ENCODE results near the gene SCN4A.
"Not testable (repeated sequence)": the region's sequence is repeated elsewhere in the genome, so short reads cannot be mapped to it uniquely, and the experiment has no call there.

Gene SCN4A

GRCh38 chr17:63939401-63939800 is 33.3 kb downstream of the SCN4A start:
- H3K4me3 ChIP-seq (ENCODE audit: low read depth, low read length) = no peak overlapping the region

- no peak overlapping the region for H3K4me3 ChIP-seq (ENCODE audit: low read depth, low read length)
Measured at GRCh38 chr17:63937920-63938319, 34.8 kb downstream of the SCN4A start.

- H3K4me3 ChIP-seq (ENCODE audit: low read depth, low read length) = no peak overlapping the region
Measured at GRCh38 chr17:63937319-63937718, 35.4 kb downstream of the SCN4A start.

- no peak overlapping the region for H3K4me3 ChIP-seq (ENCODE audit: low read depth, low read length)
Measured at GRCh38 chr17:63934183-63935112, 38.3 kb downstream of the SCN4A start.

- H3K4me3 ChIP-seq (ENCODE audit: low read depth, low read length) = no peak overlapping the region
Measured at GRCh38 chr17:63933598-63933997, 39.1 kb downstream of the SCN4A start.

GRCh38 chr17:63932721-63933120 is 40.0 kb downstream of the SCN4A start:
- H3K4me3 ChIP-seq (ENCODE audit: low read depth, low read length) = no peak overlapping the region

GRCh38 chr17:63931981-63932561 is 40.6 kb downstream of the SCN4A start, which contains the start of gene CD79B:
CD79B (minus strand) TSS chr17:63932331; CDS start chr17:63932261, 70 bp downstream.
- no peak within 1 kb of the TSS for H3K4me3 ChIP-seq (ENCODE audit: low read depth, low read length)

- H3K4me3 ChIP-seq (ENCODE audit: low read depth, low read length) = no peak overlapping the region
Measured at GRCh38 chr17:63930951-63931575, 41.7 kb downstream of the SCN4A start.

- no peak overlapping the region for H3K4me3 ChIP-seq (ENCODE audit: low read depth, low read length)
Measured at GRCh38 chr17:63929860-63930766, 42.6 kb downstream of the SCN4A start.

- no peak overlapping the region for H3K4me3 ChIP-seq (ENCODE audit: low read depth, low read length)
Measured at GRCh38 chr17:63928966-63929695, 43.6 kb downstream of the SCN4A start.

- no peak overlapping the region for H3K4me3 ChIP-seq (ENCODE audit: low read depth, low read length)
Measured at GRCh38 chr17:63928172-63928666, 44.5 kb downstream of the SCN4A start.

- no peak overlapping the region for H3K4me3 ChIP-seq (ENCODE audit: low read depth, low read length)
Measured at GRCh38 chr17:63927464-63928171, 45.1 kb downstream of the SCN4A start.

GRCh38 chr17:63926164-63926563 is 46.6 kb downstream of the SCN4A start:
- no peak overlapping the region for H3K4me3 ChIP-seq (ENCODE audit: low read depth, low read length)

GRCh38 chr17:63925615-63926014 is 47.1 kb downstream of the SCN4A start:
- H3K4me3 ChIP-seq (ENCODE audit: low read depth, low read length) = no peak overlapping the region

- not testable (repeated sequence) for H3K4me3 ChIP-seq (ENCODE audit: low read depth, low read length)
Measured at GRCh38 chr17:63922402-63922801, 50.3 kb downstream of the SCN4A start.

- H3K4me3 ChIP-seq (ENCODE audit: low read depth, low read length) = not testable (repeated sequence)
Measured at GRCh38 chr17:63920779-63921178, 51.9 kb downstream of the SCN4A start.

GRCh38 chr17:63920050-63920449 is 52.7 kb downstream of the SCN4A start:
- not testable (repeated sequence) for H3K4me3 ChIP-seq (ENCODE audit: low read depth, low read length)

- H3K4me3 ChIP-seq (ENCODE audit: low read depth, low read length) = no peak overlapping the region
Measured at GRCh38 chr17:63919311-63919723, 53.4 kb downstream of the SCN4A start.

GRCh38 chr17:63918789-63919305 is 53.9 kb downstream of the SCN4A start, which contains the start of gene GH1:
GH1 (minus strand) TSS chr17:63918839; CDS start chr17:63918776, 63 bp downstream.
- not testable (repeated sequence) for H3K4me3 ChIP-seq (ENCODE audit: low read depth, low read length)

Measured in iPS-11a (cell line).